ENCODE results near the gene OTUD1. TPM values are rescaled to one million over a fixed set of nuclear protein-coding genes. Genes with fewer than 3 reads are reported as not detected.

OTUD1 gene
- polyA plus RNA-seq, 1 donor (not counting 4 experiments of a cell fraction or from before 2014, with no cell fraction given), result 4.7 TPM

DNA sequence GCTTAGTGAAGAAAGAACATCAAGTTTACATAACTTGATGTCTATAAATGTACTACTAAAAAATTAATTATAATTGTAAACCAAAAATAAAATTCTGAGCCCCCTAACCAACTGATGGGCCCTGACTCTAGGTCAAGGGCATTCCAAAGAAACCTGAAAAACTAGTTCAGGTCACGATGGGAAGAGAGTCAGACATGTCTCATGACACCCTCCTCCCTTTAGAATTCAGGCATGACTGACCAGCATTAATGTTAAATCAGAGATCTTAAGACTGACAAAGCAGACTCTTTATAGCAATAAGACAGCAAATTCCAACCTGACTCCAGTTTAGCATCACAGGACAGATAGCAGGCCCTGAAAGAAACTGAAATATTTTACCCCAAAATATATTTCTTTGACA is 21.6 kb upstream of the OTUD1 start:
- H3K9ac ChIP-seq (ENCODE audit: control insufficient read depth, extremely low read depth, insufficient read depth, low read length), result no peak overlapping the region

DNA sequence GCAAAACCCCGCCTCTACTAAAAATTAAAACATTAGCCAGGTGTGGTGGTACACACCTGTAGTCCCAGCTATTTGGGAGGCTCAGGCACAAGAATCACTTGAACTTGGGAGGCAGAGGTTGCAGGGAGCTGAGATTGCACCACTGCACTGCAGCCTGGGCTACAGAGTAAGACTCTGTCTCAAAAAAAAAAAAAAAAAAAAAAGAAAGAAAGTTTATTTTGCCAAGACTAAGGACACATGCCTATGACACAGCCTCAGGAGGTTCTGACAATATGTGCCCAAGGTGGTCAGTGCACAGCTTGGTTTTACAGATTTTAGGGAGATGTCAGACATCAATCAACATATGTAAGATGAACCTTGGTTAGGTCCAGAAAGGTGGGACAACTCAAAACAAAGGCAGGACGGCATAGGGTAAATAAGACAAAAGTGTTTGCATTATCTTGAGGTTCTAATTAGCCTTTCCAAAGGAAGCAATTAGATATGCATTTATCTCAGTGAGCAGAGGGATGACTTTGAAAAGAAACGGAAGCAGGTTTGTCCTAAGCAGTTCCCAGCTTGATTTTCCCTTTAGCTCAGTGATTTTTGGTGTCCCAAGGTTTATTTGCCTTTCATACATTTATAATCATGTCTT is 20.7 kb upstream of the OTUD1 start:
- no peaks in the 10 kb centered on the region for H3K9me1 ChIP-seq (ENCODE audit: control insufficient read depth, extremely low read depth, insufficient read depth, low read length)
- H3K4me3 ChIP-seq (ENCODE audit: control insufficient read depth in 2 of 3, extremely low read depth in 1 of 3, insufficient read depth in 2 of 3, low read depth in 1 of 3, low read length in 3 of 3), result no peak overlapping the region
- TF ChIP-seq EZH2 (IDR thresholded peaks at IDR 0.05; ENCODE audit: low read length), result no peak
- TF ChIP-seq, protein P1, sequence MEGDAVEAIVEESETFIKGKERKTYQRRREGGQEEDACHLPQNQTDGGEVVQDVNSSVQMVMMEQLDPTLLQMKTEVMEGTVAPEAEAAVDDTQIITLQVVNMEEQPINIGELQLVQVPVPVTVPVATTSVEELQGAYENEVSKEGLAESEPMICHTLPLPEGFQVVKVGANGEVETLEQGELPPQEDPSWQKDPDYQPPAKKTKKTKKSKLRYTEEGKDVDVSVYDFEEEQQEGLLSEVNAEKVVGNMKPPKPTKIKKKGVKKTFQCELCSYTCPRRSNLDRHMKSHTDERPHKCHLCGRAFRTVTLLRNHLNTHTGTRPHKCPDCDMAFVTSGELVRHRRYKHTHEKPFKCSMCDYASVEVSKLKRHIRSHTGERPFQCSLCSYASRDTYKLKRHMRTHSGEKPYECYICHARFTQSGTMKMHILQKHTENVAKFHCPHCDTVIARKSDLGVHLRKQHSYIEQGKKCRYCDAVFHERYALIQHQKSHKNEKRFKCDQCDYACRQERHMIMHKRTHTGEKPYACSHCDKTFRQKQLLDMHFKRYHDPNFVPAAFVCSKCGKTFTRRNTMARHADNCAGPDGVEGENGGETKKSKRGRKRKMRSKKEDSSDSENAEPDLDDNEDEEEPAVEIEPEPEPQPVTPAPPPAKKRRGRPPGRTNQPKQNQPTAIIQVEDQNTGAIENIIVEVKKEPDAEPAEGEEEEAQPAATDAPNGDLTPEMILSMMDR (optimal IDR thresholded peaks at IDR 0.05 in 1 of 3, IDR thresholded peaks at IDR 0.05 in 1 of 3, conservative IDR thresholded peaks at IDR 0.05 in 1 of 3; ENCODE audit: extremely low read depth in 1 of 3, insufficient read depth in 2 of 3, low read length in 3 of 3), result no peak
- no peaks in the 10 kb centered on the region for H3K36me3 ChIP-seq (ENCODE audit: control insufficient read depth in 2 of 2, extremely low read depth in 1 of 2, insufficient read depth in 2 of 2, low read length in 2 of 2)
- H3K27ac ChIP-seq (ENCODE audit: control insufficient read depth, insufficient read depth, low read length), result no peak overlapping the region
- H2AFZ ChIP-seq (ENCODE audit: control insufficient read depth, low read length), result no peak overlapping the region
- H4K20me1 ChIP-seq (ENCODE audit: control insufficient read depth, extremely low read depth, insufficient read depth, low read length), result no peaks in the 10 kb centered on the region
- no peak for FAIRE-seq
- no peaks in the 10 kb centered on the region for H3K79me2 ChIP-seq (ENCODE audit: control insufficient read depth, insufficient read depth, low read length)
- DNase-seq (ENCODE audit: low read depth, low spot score), result no peak
- H3K4me1 ChIP-seq (ENCODE audit: control insufficient read depth, extremely low read depth, insufficient read depth, low read length), result peaks cover 11% of the 10 kb centered on the region
- no peaks in the 10 kb centered on the region for H3K27me3 ChIP-seq (ENCODE audit: control insufficient read depth, extremely low read depth, insufficient read depth, low read length)
- H3K9ac ChIP-seq (ENCODE audit: control insufficient read depth, extremely low read depth, insufficient read depth, low read length), result no peak overlapping the region
- dilution Hi-C loops (cut with MboI; ENCODE audit: extremely low pct_ligation_motif_present, low sequenced_read_pairs), result no loop called here
- no peak overlapping the region for H3K4me2 ChIP-seq (ENCODE audit: control insufficient read depth, extremely low read depth, insufficient read depth, low read depth, low read length)
- no peaks in the 10 kb centered on the region for H3K9me3 ChIP-seq (ENCODE audit: control insufficient read depth, low read depth, low read length)

More for the DNA sequence above, 21.6 kb upstream of the OTUD1 start:
- H3K36me3 ChIP-seq (ENCODE audit: control insufficient read depth in 2 of 2, extremely low read depth in 1 of 2, insufficient read depth in 2 of 2, low read length in 2 of 2), result no peaks in the 10 kb centered on the region
- DNase-seq (ENCODE audit: low read depth, low spot score) (no peak), FAIRE-seq (no peak)
- no peak for TF ChIP-seq EZH2 (IDR thresholded peaks at IDR 0.05; ENCODE audit: low read length)
- TF ChIP-seq, protein P1 (optimal IDR thresholded peaks at IDR 0.05 in 1 of 3, IDR thresholded peaks at IDR 0.05 in 1 of 3, conservative IDR thresholded peaks at IDR 0.05 in 1 of 3; ENCODE audit: extremely low read depth in 1 of 3, insufficient read depth in 2 of 3, low read length in 3 of 3), result no peak
- dilution Hi-C loops (cut with MboI; ENCODE audit: extremely low pct_ligation_motif_present, low sequenced_read_pairs), result no loop called here
- no peak overlapping the region for H3K27ac ChIP-seq (ENCODE audit: control insufficient read depth, insufficient read depth, low read length)
- no peaks in the 10 kb centered on the region for H3K79me2 ChIP-seq (ENCODE audit: control insufficient read depth, insufficient read depth, low read length)
- no peaks in the 10 kb centered on the region for H3K9me1 ChIP-seq (ENCODE audit: control insufficient read depth, extremely low read depth, insufficient read depth, low read length)
- no peaks in the 10 kb centered on the region for H3K27me3 ChIP-seq (ENCODE audit: control insufficient read depth, extremely low read depth, insufficient read depth, low read length)
- peaks cover 11% of the 10 kb centered on the region for H3K4me1 ChIP-seq (ENCODE audit: control insufficient read depth, extremely low read depth, insufficient read depth, low read length)
- H3K4me2 ChIP-seq (ENCODE audit: control insufficient read depth, extremely low read depth, insufficient read depth, low read depth, low read length), result no peak overlapping the region
- no peak overlapping the region for H2AFZ ChIP-seq (ENCODE audit: control insufficient read depth, low read length)
- H3K9me3 ChIP-seq (ENCODE audit: control insufficient read depth, low read depth, low read length), result no peaks in the 10 kb centered on the region
- H3K4me3 ChIP-seq (ENCODE audit: control insufficient read depth in 2 of 3, extremely low read depth in 1 of 3, insufficient read depth in 2 of 3, low read depth in 1 of 3, low read length in 3 of 3), result no peak overlapping the region
- no peaks in the 10 kb centered on the region for H4K20me1 ChIP-seq (ENCODE audit: control insufficient read depth, extremely low read depth, insufficient read depth, low read length)
